Stimulated activated CD4-positive, alpha-beta T cell treated with anti-CD3 and anti-CD28 coated beads, TNF-alpha, amount 100 ng/mL, for 48 hours (primary cell): ENCODE data around the gene EAPP.
"Not testable (repeated sequence)": the region's sequence is repeated elsewhere in the genome, so short reads cannot be mapped to it uniquely, and the experiment has no call there.

Source experiments
- DNase-seq, 3 donors: peaks; one replicate each; pipeline ENCODE4 v3.0.0-alpha.2; 2020; ENCODE audit warnings: low read depth in 3 of 3

EAPP gene

DNA sequence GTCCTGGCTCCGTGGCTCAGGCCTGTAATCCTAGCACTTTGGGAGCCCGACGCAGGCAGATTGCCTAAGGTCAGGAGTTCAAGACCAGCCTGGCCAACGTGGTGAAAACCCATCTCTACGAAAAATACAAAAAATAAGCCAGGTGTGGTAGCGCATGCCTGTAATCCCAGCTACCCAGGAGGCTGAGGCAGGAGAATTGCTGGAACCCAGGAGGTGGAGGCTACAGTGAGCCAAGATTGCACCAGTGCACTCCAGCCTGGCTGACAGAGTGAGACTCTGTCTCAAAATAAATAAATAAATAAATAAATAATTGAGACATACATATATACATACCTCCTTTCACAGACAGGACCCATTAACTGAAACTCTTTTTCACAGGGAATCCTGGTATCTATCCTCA is 1.4 kb downstream of the EAPP start:
- DNase-seq: not testable (repeated sequence)

DNA sequence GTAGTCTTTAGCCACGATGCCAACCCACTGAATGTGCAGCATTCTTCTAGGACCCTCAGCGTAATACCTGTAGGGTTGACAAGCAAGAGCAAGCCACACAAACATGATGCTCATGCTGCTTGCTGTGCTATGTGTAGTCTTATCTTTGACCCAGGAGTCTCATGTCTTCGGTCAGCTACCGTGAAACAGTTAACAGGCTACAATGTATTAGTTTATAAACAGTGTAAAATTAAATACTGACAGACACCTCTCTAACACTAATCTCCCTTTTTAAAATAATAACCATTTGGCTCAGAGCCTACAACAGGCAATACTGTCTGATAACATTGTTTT is 1.9 kb downstream of the EAPP start:
- DNase-seq: no peak

DNA sequence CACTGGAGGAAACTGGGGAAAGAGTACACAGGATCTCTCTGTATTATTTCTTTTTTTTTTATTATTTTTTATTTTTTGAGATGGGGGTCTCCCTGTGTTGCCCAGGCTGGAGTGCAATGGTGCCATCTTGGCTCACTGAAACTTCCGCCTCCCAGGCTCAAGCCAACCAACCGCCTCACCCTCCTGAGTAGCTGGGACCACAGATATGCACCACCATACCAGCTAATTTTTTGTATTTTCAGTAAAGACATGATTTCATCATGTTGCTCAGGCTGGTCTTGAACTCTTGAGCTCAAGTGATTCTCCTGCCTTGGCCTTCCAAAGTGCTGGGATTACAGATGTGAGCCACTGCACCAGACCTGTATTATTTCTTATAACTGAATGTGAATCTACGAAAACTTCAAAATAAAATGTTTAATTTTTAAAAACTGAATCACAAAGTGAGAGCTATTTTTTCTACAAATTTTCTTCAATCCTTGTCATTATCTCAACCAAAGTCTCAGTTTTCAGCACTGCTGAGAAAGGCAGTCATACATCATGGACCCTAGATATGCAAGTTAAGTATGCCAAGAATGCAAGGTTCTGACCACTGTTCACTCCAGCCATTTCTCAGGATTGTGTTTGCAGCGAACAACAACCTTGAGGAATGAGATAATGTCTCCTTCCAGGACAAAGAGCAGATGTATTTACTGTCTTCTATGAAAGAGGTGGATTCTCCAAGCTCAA is 2.4 kb downstream of the EAPP start:
- no peak for DNase-seq

DNA sequence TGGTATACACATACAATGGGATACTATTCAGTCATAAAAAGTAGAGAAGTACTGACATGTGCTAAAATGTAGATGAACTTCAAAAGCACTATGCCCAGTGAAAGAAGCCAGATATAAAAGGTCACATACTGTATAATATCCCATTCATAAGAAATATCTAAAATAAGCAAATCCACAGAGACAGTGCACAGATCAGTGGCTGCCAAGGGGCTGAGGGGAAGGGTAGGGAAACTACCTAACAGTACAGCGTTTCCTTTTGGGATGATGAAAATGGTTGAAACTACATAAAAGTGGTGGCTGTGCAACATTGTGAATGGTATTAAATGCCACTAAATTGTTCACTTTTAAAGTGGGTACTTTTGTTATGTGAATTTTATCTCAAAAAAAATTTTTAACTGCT is 11.9 kb downstream of the EAPP start:
- DNase-seq: no peak

DNA sequence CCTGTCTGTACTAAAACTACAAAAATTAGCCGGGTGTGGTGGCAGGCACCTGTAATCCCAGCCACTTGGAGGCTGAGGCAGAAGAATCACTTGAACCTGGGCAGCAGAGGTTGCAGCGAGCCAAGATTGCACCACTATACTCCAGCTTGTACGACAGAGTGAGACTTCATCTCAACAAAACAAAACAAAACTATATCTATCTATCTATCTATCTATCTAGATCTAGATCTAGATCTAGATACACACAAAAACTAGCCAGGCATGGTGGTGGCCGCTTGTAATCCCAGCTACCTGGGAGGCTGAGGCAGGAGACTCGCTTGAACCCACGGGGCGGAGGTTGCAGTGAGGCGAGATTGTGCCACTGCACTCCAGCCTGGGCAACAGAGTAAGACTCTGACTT is 15.3 kb downstream of the EAPP start:
- DNase-seq: not testable (repeated sequence)

DNA sequence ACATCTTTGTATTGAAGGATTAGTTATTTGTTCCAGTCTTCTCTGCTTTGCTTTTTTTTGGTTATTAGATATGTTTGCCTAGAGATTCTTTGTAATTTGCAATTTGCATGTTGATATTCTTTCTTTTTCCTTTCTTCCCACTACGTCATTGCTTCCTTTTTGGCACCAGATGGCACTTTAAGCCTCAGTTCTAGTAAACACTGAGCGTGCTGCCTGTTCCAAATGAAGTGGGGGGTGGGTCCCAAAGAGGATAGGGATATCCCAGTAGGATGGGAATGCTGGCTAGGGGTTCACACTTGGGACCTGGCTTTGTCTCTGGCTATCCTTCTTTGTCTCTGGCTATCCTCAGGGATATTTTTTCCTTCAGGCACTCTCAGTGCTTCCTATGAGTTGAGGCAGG is 17.0 kb downstream of the EAPP start:
- DNase-seq: no peak

DNA sequence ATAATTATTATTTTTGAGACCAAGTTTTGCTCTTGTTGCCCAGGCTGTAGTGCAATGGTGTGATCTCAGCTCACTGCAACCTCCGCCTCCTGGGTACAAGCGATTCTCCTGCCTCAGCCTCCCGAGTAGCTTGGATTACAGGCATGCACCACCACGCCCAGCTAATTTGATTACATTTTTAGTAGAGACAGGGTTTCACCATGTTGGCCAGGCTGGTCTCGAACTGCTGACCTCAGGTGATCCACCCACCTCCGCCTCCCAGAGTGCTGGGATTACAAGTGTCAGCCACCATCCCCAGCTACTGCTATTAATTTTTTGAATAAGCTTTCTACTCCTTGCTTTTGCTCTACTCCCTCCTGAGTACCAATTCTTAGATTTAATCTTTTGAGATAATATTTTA is 18.4 kb downstream of the EAPP start:
- not testable (repeated sequence) for DNase-seq

DNA sequence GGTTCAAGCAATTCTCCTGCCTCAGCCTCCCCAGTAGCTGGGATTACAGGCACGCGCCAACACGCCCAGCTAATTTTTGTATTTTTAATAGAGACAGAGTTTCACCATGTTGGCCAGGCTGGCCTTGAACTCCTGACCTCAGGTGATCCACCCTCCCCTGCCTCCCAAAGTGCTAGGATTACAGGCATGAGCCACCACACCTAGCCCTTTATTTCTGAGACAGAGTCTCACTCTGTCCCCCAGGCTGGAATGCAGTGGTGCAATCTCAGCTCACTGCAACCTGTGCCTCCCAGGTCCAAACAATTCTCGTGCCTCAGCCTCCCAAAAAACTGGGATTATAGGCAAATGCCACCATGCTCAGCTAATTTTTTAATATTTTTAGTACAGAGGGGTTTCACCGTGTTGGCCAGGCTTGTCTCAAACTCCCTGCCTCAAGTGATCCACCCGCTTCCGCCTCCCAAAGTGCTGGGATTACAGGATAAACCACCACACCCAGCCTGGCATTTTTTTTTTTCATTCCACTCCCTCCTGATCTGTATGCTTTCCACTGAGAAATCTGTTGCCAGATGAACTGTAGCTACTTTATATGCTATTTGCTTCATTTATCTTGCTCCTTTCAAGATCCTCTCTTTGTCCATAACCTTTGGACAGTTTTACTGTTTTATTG is 19.1 kb downstream of the EAPP start:
- DNase-seq: not testable (repeated sequence)

DNA sequence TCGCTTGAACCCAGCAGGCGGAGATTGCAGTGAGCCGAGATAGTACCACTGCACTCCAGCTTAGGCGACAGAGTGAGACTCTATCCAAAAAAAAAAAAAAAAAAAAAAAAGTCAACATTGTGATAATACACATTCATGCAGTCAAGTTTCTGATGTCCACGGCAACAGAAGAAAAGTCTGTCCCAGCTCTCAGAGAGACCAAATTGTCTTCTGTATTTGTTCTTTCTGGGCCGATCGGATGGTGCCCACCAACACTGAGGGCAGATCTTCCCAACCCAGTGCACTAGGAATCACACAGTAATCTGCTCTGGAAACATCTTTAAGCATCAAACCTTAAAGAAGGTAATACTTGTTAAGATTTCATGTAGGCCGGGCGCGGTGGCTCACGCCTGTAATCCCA is 31.6 kb downstream of the EAPP start:
- no peak for DNase-seq

DNA sequence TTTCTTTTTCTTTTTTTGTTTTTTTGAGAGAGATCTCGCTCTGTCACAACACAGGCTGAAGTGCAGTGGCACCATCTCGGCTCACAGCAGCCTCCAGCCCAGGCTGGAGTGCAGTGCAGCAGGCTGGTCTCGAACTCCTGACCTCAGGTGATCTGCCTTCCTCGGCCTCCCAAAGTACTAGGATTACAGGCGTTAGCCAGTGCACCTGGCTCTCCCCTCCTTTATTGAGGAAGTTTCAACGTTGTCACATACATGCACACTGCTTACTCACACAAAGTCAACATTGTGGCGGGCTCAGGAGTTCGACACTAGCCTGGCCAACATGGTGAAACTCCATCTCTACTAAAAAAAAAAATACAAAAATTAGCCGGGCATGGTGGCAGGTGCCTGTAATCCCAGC is 32.0 kb downstream of the EAPP start:
- no peak for DNase-seq

DNA sequence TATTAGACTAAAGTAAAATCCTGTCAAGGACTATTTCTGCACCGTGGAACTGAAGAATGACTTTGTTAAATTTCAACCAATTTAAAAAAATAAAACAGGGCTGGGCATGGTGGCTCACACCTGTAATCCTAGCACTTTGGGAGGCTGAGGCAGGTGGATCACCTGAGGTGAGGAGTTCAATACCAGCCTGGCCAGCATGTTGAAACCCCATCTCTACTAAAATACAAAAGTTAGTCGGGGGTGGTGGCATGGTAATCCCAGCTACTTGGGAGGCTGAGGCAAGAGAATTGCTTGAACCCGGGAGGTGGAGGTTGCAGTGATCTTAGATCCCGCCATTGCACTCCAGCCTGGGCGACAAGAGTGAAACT is 34.4 kb downstream of the EAPP start:
- DNase-seq: not testable (repeated sequence)

DNA sequence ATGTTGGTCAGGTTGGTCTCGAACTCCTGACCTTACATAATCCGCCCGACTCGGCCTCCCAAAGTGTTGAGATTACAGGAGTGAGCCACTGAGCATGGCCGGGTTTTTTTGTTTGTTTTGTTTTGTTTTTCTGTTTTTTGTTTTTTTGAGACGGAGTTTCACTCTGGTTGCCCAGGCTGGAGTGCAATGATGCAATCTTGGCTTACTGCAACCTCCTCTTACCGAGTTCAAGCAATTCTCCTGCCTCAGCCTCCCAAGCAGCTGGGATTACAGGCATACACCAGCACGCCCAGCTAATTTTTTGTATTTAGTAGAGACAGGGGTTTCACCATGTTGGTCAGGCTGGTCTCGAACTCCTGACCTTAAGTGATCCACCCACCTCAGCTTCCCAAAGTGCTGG is 35.5 kb downstream of the EAPP start:
- DNase-seq: not testable (repeated sequence)

DNA sequence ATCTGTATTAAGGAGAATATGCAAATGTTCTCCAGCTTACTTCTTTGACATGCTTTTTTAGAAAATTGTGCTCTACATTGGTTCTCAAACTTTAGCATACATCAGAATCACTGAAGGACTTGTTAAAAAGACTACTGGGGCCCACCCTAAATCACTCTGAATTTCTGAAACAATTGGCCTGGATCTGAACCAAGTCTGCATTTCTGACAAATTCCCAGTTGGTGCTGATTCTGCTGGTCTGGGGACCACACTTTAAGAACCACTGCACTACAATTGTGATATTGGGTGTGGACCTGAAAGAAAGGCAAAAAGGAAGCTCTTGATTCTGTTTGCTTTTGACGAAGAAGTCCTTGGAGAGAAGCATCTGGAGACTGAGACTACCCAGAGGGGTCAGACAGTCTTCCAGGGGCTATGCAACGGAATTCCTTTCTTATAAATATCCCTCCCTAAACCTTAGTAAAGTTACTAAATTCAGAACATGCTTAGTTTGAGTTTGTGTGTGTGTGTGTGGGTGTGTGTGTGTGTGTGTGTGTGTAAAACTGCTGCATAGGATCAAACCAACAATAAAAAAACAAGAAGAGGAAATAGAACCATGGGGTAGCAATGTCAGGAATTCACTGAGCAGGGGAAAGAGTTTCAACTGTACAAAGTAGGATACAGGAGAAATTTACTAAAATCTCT is 36.8 kb downstream of the EAPP start:
- DNase-seq: no peak

DNA sequence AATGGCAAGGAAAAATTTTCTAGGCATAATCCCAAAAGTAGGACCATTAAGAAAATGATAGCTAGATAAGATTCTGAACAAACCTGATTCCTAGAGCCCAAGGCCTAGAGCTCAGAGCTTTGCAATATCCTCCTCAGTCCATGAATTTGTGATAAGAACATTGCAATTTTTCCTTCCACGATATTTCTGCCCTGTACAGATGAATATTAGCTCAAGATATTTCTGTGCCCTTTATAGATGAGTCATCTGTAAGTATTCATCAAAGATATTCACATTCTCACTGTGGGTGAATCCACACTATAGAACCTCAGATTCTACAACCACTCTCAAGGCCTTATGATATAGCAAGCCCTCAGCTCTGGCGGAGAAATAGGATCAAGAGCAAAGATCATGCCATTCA is 37.5 kb downstream of the EAPP start:
- no peak for DNase-seq

DNA sequence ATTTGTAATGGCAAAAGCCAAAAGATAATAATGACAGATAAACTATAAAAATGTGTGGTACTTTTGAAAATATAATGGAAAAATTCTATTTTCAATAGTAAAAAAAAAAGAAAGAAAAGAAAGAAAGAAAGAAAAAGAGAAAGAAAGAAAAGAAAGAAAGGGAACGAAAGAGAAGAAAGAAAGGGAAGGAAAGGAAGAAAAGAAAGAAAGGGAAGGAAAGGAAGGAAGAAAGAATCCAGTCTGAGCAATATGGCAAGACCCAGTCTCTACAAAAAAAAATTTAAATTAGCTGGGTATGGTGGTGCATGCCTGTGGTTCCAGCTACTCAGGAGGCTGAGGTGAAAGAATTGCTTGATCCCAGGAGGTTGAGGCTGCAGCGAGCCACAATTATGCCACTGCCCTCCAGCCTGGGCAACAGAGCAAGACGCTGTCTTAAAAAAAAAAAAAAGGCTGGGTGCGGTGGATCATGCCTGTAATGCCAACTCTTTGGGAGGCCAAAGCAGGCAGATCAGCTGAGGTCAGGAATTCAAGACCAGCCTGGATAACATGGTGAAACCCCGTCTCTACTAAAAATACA is 38.4 kb downstream of the EAPP start:
- DNase-seq: no peak

DNA sequence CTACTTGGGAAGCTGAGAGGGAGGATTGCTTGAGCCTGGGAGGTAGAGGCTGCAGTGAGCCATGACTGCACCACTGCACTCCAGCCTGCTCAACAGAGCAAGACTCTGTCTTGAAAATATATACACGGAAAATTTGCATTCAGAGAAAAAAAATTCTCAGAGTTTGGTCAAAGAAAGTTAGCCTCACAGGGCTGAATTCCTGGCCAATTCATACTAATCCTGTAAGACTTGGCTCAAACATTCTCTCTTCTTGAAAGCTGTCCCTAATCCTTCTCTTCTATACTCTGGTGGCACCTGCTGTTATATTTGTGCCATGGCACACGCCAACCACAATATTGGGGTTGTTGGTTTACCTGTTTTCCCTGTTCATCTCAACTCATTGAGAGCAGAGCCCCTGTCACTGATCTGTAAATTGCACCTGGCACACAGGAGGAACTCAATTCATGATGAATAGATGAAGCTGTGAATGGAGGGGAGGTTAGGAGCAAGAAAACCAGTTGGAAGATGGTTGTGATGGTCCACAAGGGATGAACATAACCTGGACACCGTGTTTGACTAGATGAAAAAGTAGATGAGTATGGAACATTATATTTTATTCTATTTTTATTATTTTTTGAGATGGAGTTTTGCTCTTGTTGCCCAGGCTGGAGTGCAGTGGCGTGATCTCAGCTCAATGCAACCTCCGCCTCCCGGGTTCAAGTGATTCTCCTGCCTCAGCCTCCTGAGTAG is 40.7 kb downstream of the EAPP start:
- no peak for DNase-seq

DNA sequence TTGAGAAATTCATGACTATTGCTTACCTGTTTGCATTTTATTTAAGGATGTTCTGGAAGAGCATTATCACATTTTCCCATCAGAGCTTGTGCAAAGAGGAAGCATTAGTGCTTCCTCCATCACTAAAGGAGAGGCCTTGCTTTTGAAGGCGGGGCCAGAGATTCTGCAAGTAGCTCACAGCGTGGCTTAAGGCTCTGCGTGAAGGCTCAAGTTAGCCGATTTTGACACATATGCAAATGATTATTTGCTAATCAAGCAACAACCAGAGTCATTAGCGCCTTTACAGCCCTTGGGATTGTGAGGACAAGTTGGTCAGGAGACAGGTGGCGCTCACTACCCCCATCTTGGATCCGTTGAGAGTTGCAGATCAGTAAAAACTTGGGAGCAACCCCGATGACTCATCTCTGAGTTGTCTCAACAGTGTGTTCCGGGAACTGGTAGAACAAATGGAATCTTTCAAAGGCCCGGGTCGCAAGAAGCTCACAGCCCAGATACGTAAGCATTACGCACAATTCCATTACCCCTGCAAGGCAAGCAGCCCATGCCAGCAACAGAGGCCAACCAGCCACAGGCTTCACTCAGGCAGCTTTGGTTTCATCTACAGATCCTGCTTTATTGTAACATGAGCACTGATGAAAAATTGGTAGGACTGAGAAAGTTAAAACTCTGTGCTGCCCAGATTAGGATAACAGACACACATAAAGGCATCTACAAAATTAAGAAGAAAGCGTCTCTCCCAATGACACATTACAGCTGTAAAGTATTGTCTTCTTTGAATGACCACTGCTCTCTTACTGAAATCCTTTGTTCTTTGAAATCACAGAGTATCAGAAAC is 42.6 kb downstream of the EAPP start:
- no peak for DNase-seq

DNA sequence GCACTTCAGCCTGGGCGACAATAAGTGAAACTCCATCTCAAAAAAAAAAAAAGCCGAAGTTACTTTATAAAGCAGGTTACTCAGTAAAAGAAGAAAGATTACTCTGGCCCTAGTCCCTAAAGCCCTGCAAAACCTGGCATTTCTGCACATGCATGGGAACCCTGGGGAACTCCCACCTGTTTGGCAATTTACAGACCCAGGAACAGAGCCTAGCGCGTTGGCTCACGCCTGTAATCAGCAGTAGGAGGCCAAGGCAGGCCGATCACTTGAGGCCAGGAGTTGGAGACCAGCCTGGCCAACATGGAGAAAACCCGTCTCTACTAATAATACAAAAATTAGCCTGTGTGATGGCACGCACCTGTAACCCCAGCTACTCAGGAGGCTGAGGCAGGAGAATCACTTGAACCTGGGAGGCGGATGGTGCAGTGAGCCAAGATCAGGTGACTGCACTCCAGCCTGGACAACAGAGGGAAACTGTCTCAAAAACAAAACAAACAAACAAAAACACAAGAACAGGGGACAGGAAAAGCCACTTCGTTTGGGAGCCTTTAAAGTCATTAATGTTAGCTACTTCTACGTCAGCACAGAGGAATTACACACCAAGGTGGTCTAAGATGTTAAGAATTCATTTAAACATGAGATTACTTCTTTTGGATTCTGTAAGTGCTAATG is 43.4 kb downstream of the EAPP start:
- no peak for DNase-seq

DNA sequence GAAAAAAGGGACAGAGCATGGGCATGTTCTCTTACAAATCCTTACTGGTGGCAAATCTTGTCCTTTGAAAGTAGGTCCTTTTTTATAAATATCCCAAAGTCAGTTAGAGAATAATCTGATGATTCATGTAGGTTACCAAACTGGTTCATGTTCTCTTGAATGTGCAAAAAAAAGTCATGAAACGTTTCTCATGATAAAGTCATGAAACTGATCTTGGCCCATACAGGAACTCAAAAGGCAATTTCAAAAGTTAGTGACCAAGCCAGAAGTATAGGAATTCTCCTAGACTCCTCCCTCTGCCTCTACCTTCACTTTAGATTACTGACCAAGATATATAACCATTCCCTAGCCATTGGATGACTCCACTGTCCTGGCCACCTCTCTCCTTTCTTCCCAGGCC is 50.2 kb downstream of the EAPP start:
- no peak for DNase-seq

DNA sequence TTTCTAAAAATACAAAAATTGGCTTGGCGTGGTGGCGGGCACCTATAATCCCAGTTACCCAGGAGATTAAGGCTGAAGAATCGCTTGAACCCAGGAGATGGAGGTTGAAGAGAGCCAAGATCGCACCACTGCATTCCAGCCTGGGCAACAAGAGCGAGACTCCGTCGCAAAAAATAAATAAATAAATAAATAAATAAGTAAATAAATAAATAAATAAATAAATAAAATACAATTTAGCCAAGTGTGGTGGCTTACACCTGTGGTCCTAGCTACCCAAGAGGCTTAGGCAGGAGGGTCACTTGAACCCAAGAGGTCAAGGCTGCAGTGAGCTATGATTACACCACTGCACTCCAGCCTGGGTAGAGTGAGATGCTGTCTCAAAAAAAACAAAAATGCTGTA is 51.0 kb downstream of the EAPP start:
- DNase-seq: no peak

DNA sequence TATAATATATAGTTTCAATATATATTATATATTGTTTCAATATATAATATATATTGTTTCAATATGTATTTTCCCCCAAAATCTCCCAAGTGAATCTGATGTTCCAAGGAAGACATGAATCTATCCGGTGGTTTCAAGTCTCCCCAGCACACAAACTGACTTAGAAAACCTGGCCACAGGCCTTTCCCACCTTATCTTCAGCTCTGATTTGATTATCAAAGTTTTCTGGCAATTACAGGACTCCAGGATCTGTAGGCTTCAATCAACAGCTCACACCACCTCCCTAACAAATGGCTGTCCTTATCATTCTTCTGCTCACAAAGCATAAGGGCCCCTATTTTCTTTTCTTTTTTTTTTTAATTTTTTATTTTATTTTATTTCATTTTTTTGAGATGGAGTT is 54.8 kb downstream of the EAPP start:
- DNase-seq: no peak
